Skin of body (tissue), 2 donors: ENCODE measurements around the gene LRRC9. TPM values are rescaled to one million over a fixed set of nuclear protein-coding genes. Genes with fewer than 3 reads are reported as not detected.
A peak's percentile ranks its signal among the peaks of the same experiment; 100 is the strongest.
"Not testable (repeated sequence)": the region's sequence is repeated elsewhere in the genome, so short reads cannot be mapped to it uniquely, and the experiment has no call there.

Source experiments
- DNase-seq: peaks from one replicate; lab custom pipeline; 2025; lab: John Stamatoyannopoulos, UW
- total RNA-seq: library from RNA; depleted of rRNA; stranded (reverse); fragments of >200 nt; gene quantifications from one replicate; pipeline ENCODE4 v1.2.3, GENCODE V29; 2014

Gene LRRC9
- total RNA-seq, 1 donor from 2014 or later = 0.30 TPM

- no peak for DNase-seq
These were observed 138.1 kb downstream of the LRRC9 start for GRCh38 chr14:60058087-60058486.

GRCh38 chr14:60061371-60061770 lies 141.4 kb downstream of the LRRC9 start:
- DNase-seq = no peak

- DNase-seq = peak; percentile 17
These were observed 144.6 kb downstream of the LRRC9 start for GRCh38 chr14:60064491-60065072.

GRCh38 chr14:60067882-60068281 lies 147.9 kb downstream of the LRRC9 start:
- no peak for DNase-seq

GRCh38 chr14:60079723-60080122 lies 159.8 kb downstream of the LRRC9 start:
- DNase-seq = no peak

GRCh38 chr14:60085085-60085484 lies 165.1 kb downstream of the LRRC9 start:
- no peak for DNase-seq

GRCh38 chr14:60085693-60086092 lies 165.7 kb downstream of the LRRC9 start:
- DNase-seq = no peak

GRCh38 chr14:60087668-60088067 lies 167.7 kb downstream of the LRRC9 start:
- DNase-seq = no peak

- no peak for DNase-seq
These were observed 169.3 kb downstream of the LRRC9 start for GRCh38 chr14:60089221-60089620.

GRCh38 chr14:60090864-60091519 lies 171.0 kb downstream of the LRRC9 start:
- DNase-seq = peak; percentile 74

GRCh38 chr14:60091550-60092525 lies 171.9 kb downstream of the LRRC9 start, which contains the start of gene PCNX4:
TSS of gene PCNX4 (plus strand) at chr14:60091923. CDS start at chr14:60107639, 15,716 bp downstream.
- peak; percentile 99 for DNase-seq

GRCh38 chr14:60092526-60092920 lies 172.6 kb downstream of the LRRC9 start:
- peak; percentile 66 for DNase-seq

- DNase-seq = peak; percentile 45
These were observed 173.1 kb downstream of the LRRC9 start for GRCh38 chr14:60093080-60093479.

- DNase-seq = no peak
These were observed 173.7 kb downstream of the LRRC9 start for GRCh38 chr14:60093606-60094005.

- no peak for DNase-seq
These were observed 174.5 kb downstream of the LRRC9 start for GRCh38 chr14:60094306-60094897.

GRCh38 chr14:60095231-60095630 lies 175.3 kb downstream of the LRRC9 start:
- DNase-seq = no peak

GRCh38 chr14:60095781-60096450 lies 176.0 kb downstream of the LRRC9 start:
- peak; percentile 12 for DNase-seq

- DNase-seq = no peak
These were observed 178.0 kb downstream of the LRRC9 start for GRCh38 chr14:60097974-60098373.

GRCh38 chr14:60099855-60100254 lies 179.9 kb downstream of the LRRC9 start:
- not testable (repeated sequence) for DNase-seq

- DNase-seq = no peak
These were observed 181.8 kb downstream of the LRRC9 start for GRCh38 chr14:60101786-60102185.

GRCh38 chr14:60102389-60102788 lies 182.4 kb downstream of the LRRC9 start:
- peak; percentile 84 for DNase-seq
